ENCODE data around the gene GDPGP1.

DNA sequence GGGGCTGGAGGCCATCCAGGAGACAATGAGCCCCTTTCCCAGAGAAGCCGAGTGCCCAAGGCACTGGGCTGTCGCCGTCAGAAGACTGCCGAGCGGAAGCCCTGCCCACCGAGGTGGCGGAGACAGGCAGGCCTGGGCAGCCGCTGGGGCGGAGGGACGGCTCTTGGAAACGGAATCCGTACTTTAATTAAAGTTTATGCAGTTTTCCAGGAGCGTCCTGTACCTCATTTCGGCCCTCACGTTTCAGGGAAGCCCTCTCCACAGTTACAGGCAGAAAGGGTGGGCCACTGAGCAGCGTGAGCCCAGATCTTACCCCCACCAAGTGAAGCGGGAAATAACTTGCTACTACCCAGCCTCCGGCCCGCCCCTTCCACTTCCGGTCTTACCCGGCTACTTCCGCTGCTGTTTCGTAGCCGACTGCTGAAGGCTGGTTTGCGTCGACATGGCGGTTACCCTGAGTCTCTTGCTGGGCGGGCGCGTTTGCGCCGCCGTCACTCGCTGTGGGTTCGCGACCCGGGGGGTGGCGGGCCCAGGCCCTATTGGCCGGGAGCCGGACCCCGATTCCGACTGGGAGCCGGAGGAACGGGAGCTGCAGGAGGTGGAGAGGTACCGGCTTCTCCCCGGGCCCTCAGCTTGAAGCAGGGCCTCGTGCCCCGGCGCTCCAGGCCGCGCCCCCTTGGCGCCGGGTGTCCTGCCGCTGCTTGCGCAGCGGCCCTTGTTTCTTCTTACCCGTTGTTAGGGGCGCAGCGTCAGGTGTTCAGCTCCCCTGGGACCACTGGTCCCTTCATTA is 31.5 kb downstream of the GDPGP1 start, which contains the start of gene NGRN:
- TF ChIP-seq, protein P1, sequence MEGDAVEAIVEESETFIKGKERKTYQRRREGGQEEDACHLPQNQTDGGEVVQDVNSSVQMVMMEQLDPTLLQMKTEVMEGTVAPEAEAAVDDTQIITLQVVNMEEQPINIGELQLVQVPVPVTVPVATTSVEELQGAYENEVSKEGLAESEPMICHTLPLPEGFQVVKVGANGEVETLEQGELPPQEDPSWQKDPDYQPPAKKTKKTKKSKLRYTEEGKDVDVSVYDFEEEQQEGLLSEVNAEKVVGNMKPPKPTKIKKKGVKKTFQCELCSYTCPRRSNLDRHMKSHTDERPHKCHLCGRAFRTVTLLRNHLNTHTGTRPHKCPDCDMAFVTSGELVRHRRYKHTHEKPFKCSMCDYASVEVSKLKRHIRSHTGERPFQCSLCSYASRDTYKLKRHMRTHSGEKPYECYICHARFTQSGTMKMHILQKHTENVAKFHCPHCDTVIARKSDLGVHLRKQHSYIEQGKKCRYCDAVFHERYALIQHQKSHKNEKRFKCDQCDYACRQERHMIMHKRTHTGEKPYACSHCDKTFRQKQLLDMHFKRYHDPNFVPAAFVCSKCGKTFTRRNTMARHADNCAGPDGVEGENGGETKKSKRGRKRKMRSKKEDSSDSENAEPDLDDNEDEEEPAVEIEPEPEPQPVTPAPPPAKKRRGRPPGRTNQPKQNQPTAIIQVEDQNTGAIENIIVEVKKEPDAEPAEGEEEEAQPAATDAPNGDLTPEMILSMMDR (IDR thresholded peaks at IDR 0.05; ENCODE audit: insufficient read depth, low read depth, low read length): no peak
- TF ChIP-seq EZH2 (IDR thresholded peaks at IDR 0.05; ENCODE audit: insufficient read depth, low read length): no peak
